GM23338 (cell line): ENCODE measurements around the gene CRYL1. TPM values are rescaled to one million over a fixed set of nuclear protein-coding genes. Genes with fewer than 3 reads are reported as not detected.
A peak's percentile ranks its signal among the peaks of the same experiment; 100 is the strongest.

Experiments used
- ATAC-seq: fragments of 200-7000 bp; cut with Tn5 transposase; 3 replicates; pipeline ENCODE4 v1.9.1; 2020
- DNase-seq: peaks from one replicate; pipeline ENCODE4 v3.0.0-alpha.2; 2015; ENCODE audit warnings: low spot score
- H2AFZ ChIP-seq: fragments of 200-600 bp; sonication (generic); 2 replicates; pipeline ENCODE4 v1.8.0; 2016; ENCODE audit warnings: antibody characterized with exemption, mild to moderate bottlenecking, moderate library complexity
- H3F3A ChIP-seq: fragments of 200-600 bp; sonication (generic); replicated peaks from 2 replicates; pipeline ENCODE4 v1.8.0; 2017; ENCODE audit warnings: antibody characterized with exemption, mixed run types, low read depth
- H3K27ac ChIP-seq: fragments of 200-600 bp; sonication (generic); 2 replicates; pipeline ENCODE4 v1.6.1; 2016; ENCODE audit warnings: low read depth
- H3K27me3 ChIP-seq: fragments of 200-600 bp; sonication (generic); 2 replicates; pipeline ENCODE4 v1.8.0; 2016; ENCODE audit warnings: mild to moderate bottlenecking, mixed run types, moderate library complexity; ENCODE audit not compliant: insufficient read depth
- H3K36me3 ChIP-seq: fragments of 200-600 bp; sonication (generic); 2 replicates; pipeline ENCODE4 v1.8.0; 2016; ENCODE audit warnings: mild to moderate bottlenecking; ENCODE audit not compliant: insufficient read depth
- H3K4me1 ChIP-seq: fragments of 200-600 bp; sonication (generic); 2 replicates; pipeline ENCODE4 v1.8.0; 2016; ENCODE audit warnings: mild to moderate bottlenecking, moderate library complexity; ENCODE audit not compliant: insufficient read depth
- H3K4me2 ChIP-seq: fragments of 200-600 bp; sonication (generic); 2 replicates; pipeline ENCODE4 v1.7.1; 2017; ENCODE audit warnings: mixed run types
- H3K4me3 ChIP-seq: fragments of 200-600 bp; sonication (generic); 2 replicates; pipeline ENCODE4 v1.6.1; 2016; ENCODE audit warnings: mixed run types
- H3K79me2 ChIP-seq: fragments of 200-600 bp; sonication (generic); replicated peaks from 2 replicates; pipeline ENCODE4 v1.8.0; 2017; ENCODE audit warnings: mild to moderate bottlenecking; ENCODE audit not compliant: insufficient read depth
- H3K9me2 ChIP-seq: fragments of 200-600 bp; sonication (generic); 2 replicates; pipeline ENCODE4 v1.8.0; 2017; ENCODE audit not compliant: insufficient read depth
- H4K20me1 ChIP-seq: fragments of 200-600 bp; sonication (generic); replicated peaks from 2 replicates; pipeline ENCODE4 v1.8.0; 2017; ENCODE audit warnings: mild to moderate bottlenecking; ENCODE audit not compliant: insufficient read depth
- H3K27ac Mint-ChIP-seq: 2 replicates; pipeline ENCODE4 v1.8.0; 2020; ENCODE audit warnings: inconsistent platforms, mild to moderate bottlenecking, moderate library complexity, mixed read lengths
- H3K27me3 Mint-ChIP-seq: 3 replicates; pipeline ENCODE4 v1.8.0; 2022; ENCODE audit warnings: low read depth, mild to moderate bottlenecking, moderate library complexity, mixed read lengths, inconsistent platforms; ENCODE audit not compliant: insufficient read depth, poor library complexity
- H3K36me3 Mint-ChIP-seq: 3 replicates; pipeline ENCODE4 v1.8.0; 2021; ENCODE audit warnings: low read depth, mild to moderate bottlenecking, inconsistent platforms, moderate library complexity, mixed read lengths
- H3K4me1 Mint-ChIP-seq: 3 replicates; pipeline ENCODE4 v1.8.0; 2020; ENCODE audit warnings: mild to moderate bottlenecking, inconsistent platforms, mixed read lengths
- H3K4me3 Mint-ChIP-seq: 3 replicates; pipeline ENCODE4 v1.8.0; 2021; ENCODE audit warnings: moderate library complexity, mild to moderate bottlenecking, inconsistent platforms, mixed read lengths
- H3K9me3 Mint-ChIP-seq: 3 replicates; pipeline ENCODE4 v1.8.0; 2020; ENCODE audit warnings: moderate library complexity, mild to moderate bottlenecking, inconsistent platforms, mixed read lengths
- CREB1 ChIP-seq: fragments of 250-450 bp; sonication (Bioruptor Pico); IDR thresholded peaks from 2 replicates; pipeline ENCODE4 v1.5.0; 2020; ENCODE audit warnings: low read depth, mild to moderate bottlenecking, moderate library complexity
- CTCF ChIP-seq, 2 experiments: fragments of 200-600 bp in 1 of 2; sonication (generic) in 1 of 2; conservative IDR thresholded peaks; 2 replicates each; pipeline versions ENCODE4 v1.5.1 to v1.6.1; 2016 to 2017; ENCODE audit warnings: antibody characterized with exemption in 2 of 2, low read depth in 2 of 2, mild to moderate bottlenecking in 2 of 2, moderate library complexity in 1 of 2
- ETS1 ChIP-seq: IDR thresholded peaks from 2 replicates; pipeline ENCODE4 v1.6.1; 2016; ENCODE audit warnings: antibody characterized with exemption
- EZH2 ChIP-seq: fragments of 200-600 bp; sonication (generic); IDR thresholded peaks from one replicate; pipeline ENCODE4 v1.8.0; 2017; ENCODE audit warnings: antibody characterized with exemption, mild to moderate bottlenecking, low read depth; ENCODE audit not compliant: unreplicated experiment
- EZH2phosphoT487 ChIP-seq: fragments of 200-600 bp; sonication (generic); IDR thresholded peaks from one replicate; pipeline ENCODE4 v1.8.1; 2018; ENCODE audit warnings: antibody characterized with exemption; ENCODE audit not compliant: unreplicated experiment
- JUNB ChIP-seq: IDR thresholded peaks from one replicate; pipeline ENCODE4 v1.6.1; 2016; ENCODE audit warnings: antibody characterized with exemption; ENCODE audit not compliant: unreplicated experiment
- NANOG ChIP-seq: IDR thresholded peaks from 2 replicates; pipeline ENCODE4 v1.6.1; 2016; ENCODE audit warnings: antibody characterized with exemption, borderline replicate concordance
- POLR2AphosphoS5 ChIP-seq: IDR thresholded peaks from 2 replicates; pipeline ENCODE4 v1.6.1; 2016; ENCODE audit warnings: antibody characterized with exemption, low read depth
- REST ChIP-seq: IDR thresholded peaks from one replicate; pipeline ENCODE4 v1.6.1; 2018; ENCODE audit warnings: antibody characterized with exemption; ENCODE audit not compliant: unreplicated experiment
- STAT1 ChIP-seq: IDR thresholded peaks from one replicate; pipeline ENCODE4 v1.6.1; 2016; ENCODE audit warnings: antibody characterized with exemption; ENCODE audit not compliant: unreplicated experiment
- ZNF114 ChIP-seq: fragments of 250-450 bp; sonication (Bioruptor Pico); IDR thresholded peaks from 2 replicates; pipeline ENCODE4 v1.5.0; 2020; ENCODE audit warnings: mild to moderate bottlenecking, moderate library complexity
- ZNF331 ChIP-seq: fragments of 250-450 bp; sonication (Bioruptor Pico); IDR thresholded peaks from 2 replicates; pipeline ENCODE4 v1.5.0; 2020; ENCODE audit warnings: low read depth, mild to moderate bottlenecking, moderate library complexity
- ZNF462 ChIP-seq: fragments of 250-450 bp; sonication (Bioruptor Pico); IDR thresholded peaks from 2 replicates; pipeline ENCODE4 v1.5.0; 2020; ENCODE audit warnings: mild to moderate bottlenecking, moderate library complexity
- polyA plus RNA-seq: library from polyadenylated mRNA; unstranded; fragments of >200 nt; fragmentation: Nextera tagmentation; extraction: Ambion mirVana; gene quantifications from 2 replicates; pipeline ENCODE4 v1.2.1, GENCODE V29; 2016
- total RNA-seq: library from RNA; depleted of rRNA; stranded (reverse); fragments of >200 nt; shearing (Covaris generic); gene quantifications from 2 replicates; pipeline ENCODE4 v1.2.3, GENCODE V29; 2014

The CRYL1 gene
- total and polyA plus RNA-seq, 2 experiments from 2014 or later: 2.2 to 2.6 TPM

GRCh38 chr13:20430296-20430695 lies 95.4 kb downstream of the CRYL1 start:
- no peak for ATAC-seq
- no peak for DNase-seq
- no peaks in the 10 kb centered on the region for H3F3A ChIP-seq
- no peaks in the 10 kb centered on the region for H4K20me1 ChIP-seq
- Mint-ChIP-seq H3K27me3 (peaks cover 13% of the 10 kb centered on the region), H3K4me3 (no peak overlapping the region), H3K9me3 (peaks cover 3% of the 10 kb centered on the region; the same call in 1 of the 3 replicates), H3K4me1 (peaks cover 10% of the 10 kb centered on the region), H3K27ac (peak overlapping the region; percentile 58; the same call in 1 of the 2 replicates), H3K36me3 (peaks cover 3% of the 10 kb centered on the region; the same call in 1 of the 3 replicates)
- H3K4me1 ChIP-seq: peaks cover 9% of the 10 kb centered on the region
- no peaks in the 10 kb centered on the region for H3K36me3 ChIP-seq
- no peak overlapping the region for H2AFZ ChIP-seq
- no peaks in the 10 kb centered on the region for H3K9me2 ChIP-seq
- TF ChIP-seq NANOG: no peak
- TF ChIP-seq ZNF114 (CRISPR knock-in tag): no peak
- no peak for TF ChIP-seq REST
- TF ChIP-seq ETS1: no peak
- TF ChIP-seq ZNF462 (CRISPR knock-in tag): no peak
- TF ChIP-seq CTCF (conservative IDR thresholded peaks at IDR 0.05; ENCODE audit: low read depth in 2 of 2): no peak
- no peak for TF ChIP-seq JUNB
- no peak for TF ChIP-seq EZH2phosphoT487
- TF ChIP-seq EZH2: no peak
- TF ChIP-seq STAT1: no peak
- TF ChIP-seq ZNF331 (CRISPR knock-in tag): no peak
- no peak for TF ChIP-seq POLR2AphosphoS5
- TF ChIP-seq CREB1 (CRISPR knock-in tag): no peak
- no peak overlapping the region for H3K4me3 ChIP-seq
- no peaks in the 10 kb centered on the region for H3K79me2 ChIP-seq
- H3K27me3 ChIP-seq: peaks cover 16% of the 10 kb centered on the region
- H3K27ac ChIP-seq: no peak overlapping the region
- no peak overlapping the region for H3K4me2 ChIP-seq
